ENCODE results near the gene RFX7. TPM values are rescaled to one million over a fixed set of nuclear protein-coding genes. Genes with fewer than 3 reads are reported as not detected.

The RFX7 gene
- total RNA-seq, 1 experiment from 2014 or later = 43.4 TPM

GRCh38 chr15:56102441-56102840 is 141.2 kb downstream of the RFX7 start:
- Histone ChIP-seq H4K91ac (ENCODE audit: insufficient read length, low read depth, low read length) (no peak overlapping the region), H2AFZ (ENCODE audit: low read length) (no peak overlapping the region), H3K23ac (ENCODE audit: insufficient read length, low read depth, low read length) (no peak overlapping the region), H2BK15ac (ENCODE audit: low read depth, low read length) (no peak overlapping the region), H4K8ac (replicated peaks; ENCODE audit: insufficient read length, low read depth, low read length) (no peak overlapping the region), H2BK5ac (ENCODE audit: insufficient read length, low read length) (no peak overlapping the region), H3T11ph (ENCODE audit: low read length) (no peak overlapping the region), H3K4me2 (ENCODE audit: insufficient read depth, insufficient read length, low read length) (no peak overlapping the region), H3K27ac (ENCODE audit: insufficient read length, low read depth, low read length) (no peak overlapping the region), H3K14ac (ENCODE audit: insufficient read depth, low read length) (no peak overlapping the region), H3K79me2 (ENCODE audit: insufficient read depth, low read length) (no peaks in the 10 kb centered on the region), H3K56ac (ENCODE audit: insufficient read length, low read depth, low read length) (no peak overlapping the region), H2BK20ac (ENCODE audit: low read depth, low read length, poor library complexity, severe bottlenecking) (no peak overlapping the region), H3K4me1 (ENCODE audit: insufficient read depth, low read length) (no peaks in the 10 kb centered on the region), H3K23me2 (ENCODE audit: insufficient read length, low read depth, low read length, poor library complexity, severe bottlenecking) (no peaks in the 10 kb centered on the region), H2BK120ac (ENCODE audit: low read depth, low read length, poor library complexity, severe bottlenecking) (no peak overlapping the region), H3K9me3 (ENCODE audit: control insufficient read depth, low read depth, low read length) (no peaks in the 10 kb centered on the region), H3K9ac (ENCODE audit: extremely low read depth, insufficient read length, low read length) (no peak overlapping the region), H4K5ac (ENCODE audit: insufficient read length, low read depth, low read length) (no peak overlapping the region), H3K27me3 (ENCODE audit: insufficient read depth, low read length) (no peaks in the 10 kb centered on the region), H2BK12ac (ENCODE audit: insufficient read length, low read depth, low read length) (no peak overlapping the region), H3K4ac (ENCODE audit: low read depth, low read length) (no peak overlapping the region), H4K20me1 (ENCODE audit: control insufficient read depth, insufficient read depth, insufficient read length) (no peaks in the 10 kb centered on the region), H2AK5ac (ENCODE audit: insufficient read length, low read length) (no peak overlapping the region), H3K18ac (ENCODE audit: insufficient read length, low read depth, low read length) (no peak overlapping the region), H3K79me1 (ENCODE audit: insufficient read depth, low read depth, low read length, poor library complexity, severe bottlenecking) (no peaks in the 10 kb centered on the region)
- no CpG with 5 or more reads among the region's 3 CpGs for WGBS (ENCODE audit: extremely low coverage, insufficient read length, low lambda C conversion rate)
- no peaks in the 10 kb centered on the region for H3K9me3 Mint-ChIP-seq
- peaks cover 4 to 33% (median 25%) of the 10 kb centered on the region in 3 experiments; a peak in 5 of 7 replicates for H3K36me3 Mint-ChIP-seq (ENCODE audit: insufficient read depth in 1 of 3, low read depth in 3 of 3)
- no peak for DNase-seq
- no peak for TF ChIP-seq CTCF (conservative IDR thresholded peaks at IDR 0.05)
- no peak overlapping the region for H3K4me3 Mint-ChIP-seq
- H3K27ac Mint-ChIP-seq = no peak overlapping the region
- no peaks in the 10 kb centered on the region for H3K27me3 Mint-ChIP-seq (ENCODE audit: low read depth)
- peaks cover 0 to 8% of the 10 kb centered on the region in 2 experiments; a peak in 2 of 4 replicates for H3K4me1 Mint-ChIP-seq

Measured in H9 (cell line).